Middle frontal gyrus (tissue), 1 donor: ENCODE measurements around the gene ZFP14.

ENCODE experiments used
- DNase-seq: peaks from one replicate; pipeline ENCODE4 v3.0.0-alpha.2; 2015; ENCODE audit warnings: low spot score; ENCODE audit errors: extremely low spot score

Gene ZFP14

GRCh38 chr19:36378625-36379509 is at the start of gene ZFP14:
Gene ZFP14 (minus strand): TSS chr19:36379201. CDS start chr19:36367892, 11,309 bp downstream.
- DNase-seq: peak; percentile 88

GRCh38 chr19:36423925-36424324 is 44.9 kb upstream of the ZFP14 start:
- DNase-seq: no peak

GRCh38 chr19:36421749-36422481 is 42.9 kb upstream of the ZFP14 start:
- no peak for DNase-seq

DNA sequence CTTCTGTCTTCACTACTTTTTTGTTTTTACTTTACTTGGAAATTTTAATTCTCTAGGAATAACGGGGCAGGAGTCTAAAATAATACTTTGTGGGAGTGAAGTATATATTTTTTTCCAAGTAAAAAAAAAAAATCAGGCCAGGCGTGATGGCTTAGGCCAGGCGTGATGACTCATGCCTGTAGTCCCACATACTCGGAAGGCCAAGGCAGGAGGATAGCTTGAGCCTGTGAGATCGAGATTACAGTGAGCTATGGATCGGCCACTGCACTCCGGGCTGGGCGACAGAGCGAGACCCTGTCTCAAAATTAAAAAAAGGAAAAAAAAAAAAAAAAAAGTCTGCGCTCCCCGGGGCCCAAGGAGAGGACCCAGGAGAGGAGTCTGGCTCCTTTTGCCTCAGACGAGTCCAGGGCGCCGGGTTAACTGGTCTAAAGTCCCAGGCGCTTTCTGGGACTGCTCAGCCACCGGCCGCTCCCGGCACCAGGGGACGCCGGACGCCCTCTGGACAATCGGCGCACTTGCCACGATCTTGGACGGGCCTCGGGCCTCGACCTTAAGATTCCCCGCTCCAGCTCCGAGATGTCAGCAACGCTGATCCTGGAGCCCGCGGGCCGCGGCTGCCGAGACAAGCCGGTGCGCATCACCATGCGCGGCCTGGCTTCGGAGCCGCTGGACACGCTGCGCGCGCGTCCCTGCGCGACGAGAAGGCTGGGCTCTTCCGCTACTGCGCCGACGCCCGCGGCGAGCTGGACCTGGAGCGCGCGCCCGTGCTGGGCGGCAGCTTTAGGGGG is 42.2 kb upstream of the ZFP14 start:
- peak; percentile 9 for DNase-seq

GRCh38 chr19:36418287-36419001 is 39.4 kb upstream of the ZFP14 start, which contains the start of gene ZFP82:
Gene ZFP82 (minus strand): TSS chr19:36418644. CDS start chr19:36409789, 8,855 bp downstream.
- DNase-seq: peak; percentile 74

DNA sequence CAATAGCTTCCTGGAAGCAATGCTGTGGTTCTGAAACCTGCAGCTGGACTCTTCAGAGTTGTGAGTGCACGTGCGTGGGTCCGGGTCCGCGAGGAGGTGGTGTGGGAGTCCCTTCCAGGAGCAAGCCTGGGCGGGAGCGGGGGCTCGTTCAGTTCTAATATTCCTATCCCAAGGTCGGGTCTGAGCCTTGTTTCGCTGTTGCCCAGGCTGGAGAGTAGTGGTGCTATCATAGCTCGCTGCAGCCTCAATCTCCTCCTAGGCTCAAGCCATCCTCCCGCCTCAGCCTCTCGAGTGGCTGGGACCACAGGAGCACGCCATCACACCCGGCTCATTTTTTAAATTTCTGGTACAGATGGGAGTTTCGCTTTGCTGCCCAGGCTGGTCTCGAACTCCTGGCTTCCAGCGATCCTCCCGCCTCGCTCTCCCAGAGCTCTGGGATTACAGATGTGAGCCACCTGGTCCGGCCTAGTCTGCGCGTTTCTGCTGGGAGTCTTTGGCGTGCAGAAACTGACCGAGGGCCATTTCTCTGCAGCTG is 38.8 kb upstream of the ZFP14 start:
- no peak for DNase-seq

- no peak for DNase-seq
These were observed 30.8 kb upstream of the ZFP14 start for GRCh38 chr19:36409841-36410240.

DNA sequence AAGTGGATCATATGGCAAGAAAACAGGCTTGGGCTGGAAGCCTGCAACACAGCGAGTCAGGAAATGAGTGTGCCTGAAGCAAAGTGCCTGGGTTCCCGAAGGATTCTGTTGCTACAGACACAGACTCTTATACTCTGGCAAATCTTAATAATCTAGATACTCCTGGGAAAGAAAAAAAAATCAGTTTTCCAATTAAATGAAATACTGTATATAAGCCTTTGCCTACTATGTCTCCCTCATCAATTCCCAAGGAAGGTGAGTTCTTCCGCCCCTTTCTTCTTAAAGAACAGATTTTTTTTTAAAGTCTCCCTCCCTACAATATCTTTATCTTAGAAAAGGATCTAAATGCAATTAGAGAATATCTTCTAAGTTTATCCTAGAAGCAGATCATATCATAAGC is 29.1 kb upstream of the ZFP14 start:
- DNase-seq: no peak

DNA sequence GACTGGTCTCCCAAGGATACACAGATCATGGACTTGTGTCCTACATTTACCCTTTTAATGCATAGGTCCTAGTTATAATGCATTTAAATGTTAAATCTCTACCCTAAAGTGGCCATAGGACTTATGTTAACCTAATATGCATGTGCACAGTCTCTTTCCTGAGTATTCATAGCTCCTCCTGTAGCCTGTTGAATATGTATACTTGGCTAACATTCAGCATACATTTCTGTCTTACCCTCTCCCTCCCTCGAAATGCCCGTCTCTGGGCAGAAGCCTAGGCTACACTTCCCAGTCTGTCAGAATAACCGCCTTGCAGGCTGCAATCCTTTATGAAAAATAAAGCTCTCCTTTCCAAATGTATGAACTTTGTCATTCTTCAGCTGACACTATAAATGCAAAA is 25.5 kb upstream of the ZFP14 start:
- DNase-seq: no peak

GRCh38 chr19:36401475-36401874 is 22.5 kb upstream of the ZFP14 start:
- DNase-seq: no peak

DNA sequence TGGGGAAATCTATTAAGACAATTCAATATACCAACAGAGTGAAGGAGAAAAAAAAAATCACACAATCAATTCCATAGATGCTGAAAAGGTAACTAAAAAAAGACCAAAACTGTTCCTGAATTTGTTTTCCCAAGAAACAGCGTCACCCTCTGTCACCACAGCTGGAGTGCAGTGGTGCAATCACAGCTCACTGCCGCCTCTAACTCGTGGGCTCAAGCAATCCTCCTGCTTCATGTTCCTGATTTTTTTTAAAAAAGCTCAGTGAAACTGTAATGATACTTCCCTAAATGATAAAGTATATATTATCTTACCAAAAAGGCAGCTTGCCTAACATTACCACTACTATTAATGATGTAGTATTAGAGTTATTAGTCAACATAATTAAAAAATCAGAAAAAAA is 19.6 kb upstream of the ZFP14 start:
- DNase-seq: no peak

GRCh38 chr19:36392916-36393673 is 14.1 kb upstream of the ZFP14 start:
- DNase-seq: no peak

DNA sequence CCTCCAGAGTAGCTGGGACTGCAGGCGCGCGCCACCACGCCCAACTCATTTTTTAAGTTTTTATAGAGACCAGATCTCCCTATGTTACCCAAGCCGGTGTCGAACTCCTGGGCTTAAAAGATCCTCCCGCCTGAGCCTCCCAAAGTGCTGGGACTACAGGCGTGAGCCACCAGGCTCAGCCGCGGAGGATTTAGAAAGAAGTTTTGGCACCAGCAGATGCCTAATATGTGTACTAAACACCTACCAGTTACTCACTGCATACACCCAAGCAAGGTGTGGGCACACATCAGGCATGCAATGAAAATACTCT is 464 bp upstream of the ZFP14 start:
- no peak for DNase-seq

- no peak for DNase-seq
These were observed 1.3 kb downstream of the ZFP14 start for GRCh38 chr19:36377541-36378178.

GRCh38 chr19:36373638-36374156 is 5.3 kb downstream of the ZFP14 start:
- no peak for DNase-seq

- no peak for DNase-seq
These were observed 7.1 kb downstream of the ZFP14 start for GRCh38 chr19:36371886-36372285.

DNA sequence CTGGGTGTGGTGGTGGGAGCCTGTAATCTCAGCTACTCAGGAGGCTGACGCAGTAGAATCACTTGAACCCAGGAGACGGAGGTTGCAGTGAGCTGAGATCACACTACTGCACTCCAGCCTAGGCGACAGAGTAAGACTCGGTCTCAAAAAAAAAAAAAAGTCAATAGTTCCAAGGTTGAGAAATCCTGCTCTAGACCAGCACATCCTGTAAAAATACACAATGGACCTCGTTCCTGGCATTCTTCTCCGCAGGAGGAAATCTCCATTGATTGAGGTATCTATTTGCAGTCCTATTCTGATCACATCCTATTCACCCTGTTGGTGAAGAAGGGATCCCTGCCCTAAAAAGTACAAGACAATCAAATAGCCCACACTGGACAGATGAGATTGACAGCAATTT is 15.2 kb downstream of the ZFP14 start:
- no peak for DNase-seq

DNA sequence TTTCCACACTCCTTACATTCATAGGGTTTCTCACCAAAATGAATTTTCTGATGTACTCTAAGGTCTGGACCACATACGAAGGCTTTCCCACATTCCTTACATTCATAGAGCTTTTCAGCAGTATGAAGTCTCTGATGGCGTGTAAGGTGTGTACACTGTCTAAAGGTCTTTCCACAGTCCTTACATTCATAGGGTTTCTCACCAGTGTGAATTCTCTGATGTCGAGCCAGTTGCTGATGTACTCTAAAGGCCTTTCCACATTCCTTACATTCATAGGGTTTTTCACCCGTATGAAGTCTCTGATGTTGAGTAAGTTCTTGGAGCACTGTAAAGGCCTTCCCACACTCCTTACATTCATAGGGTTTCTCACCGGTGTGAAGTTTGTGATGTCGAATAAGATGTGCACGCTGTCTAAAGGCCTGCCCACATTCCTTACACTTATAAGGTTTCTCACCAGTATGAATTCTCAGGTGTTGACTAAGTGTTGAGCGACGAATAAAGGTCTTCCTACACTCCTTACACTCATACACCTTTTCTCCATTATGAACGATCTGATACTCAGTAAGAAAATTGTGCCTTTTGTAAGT is 38.1 kb downstream of the ZFP14 start:
- DNase-seq: no peak
